D721Med (cell line): ENCODE results near the gene SORBS1.

Experiments used
- DNase-seq: peaks from one replicate; pipeline ENCODE4 v3.0.0; 2011; ENCODE audit warnings: low spot score; ENCODE audit not compliant: insufficient read length
- FAIRE-seq: peaks from 2 replicates; lab custom pipeline; 2011; peaks lifted over from hg19 to GRCh38; lab: Jason Lieb, UNC
- CTCF ChIP-seq: IDR thresholded peaks from 2 replicates; pipeline ENCODE4 v1.5.1; 2012; ENCODE audit warnings: mild to moderate bottlenecking, control low read depth; ENCODE audit not compliant: insufficient read depth; ENCODE audit errors: missing control alignments

Gene SORBS1

DNA sequence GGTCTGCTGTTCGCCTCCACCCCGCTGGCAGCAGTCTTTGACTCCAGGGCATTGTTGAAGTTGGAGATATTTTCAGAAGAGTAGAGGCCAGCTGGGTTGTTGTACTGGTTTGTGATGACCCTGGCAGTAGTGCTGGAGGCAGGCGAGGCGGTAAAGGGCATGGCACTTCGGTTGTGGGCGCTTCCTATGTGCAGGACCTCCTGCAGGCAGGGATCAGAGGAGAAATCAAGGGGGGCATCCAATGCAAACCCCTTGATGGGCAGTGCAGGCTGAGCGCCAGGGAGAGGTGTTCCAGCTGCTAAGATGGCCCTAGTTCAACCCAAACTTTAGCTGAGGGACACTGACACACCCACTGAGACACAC, 297.3 kb downstream of the SORBS1 start:
- FAIRE-seq (no peak), DNase-seq (no peak)
- no peak for TF ChIP-seq CTCF

DNA sequence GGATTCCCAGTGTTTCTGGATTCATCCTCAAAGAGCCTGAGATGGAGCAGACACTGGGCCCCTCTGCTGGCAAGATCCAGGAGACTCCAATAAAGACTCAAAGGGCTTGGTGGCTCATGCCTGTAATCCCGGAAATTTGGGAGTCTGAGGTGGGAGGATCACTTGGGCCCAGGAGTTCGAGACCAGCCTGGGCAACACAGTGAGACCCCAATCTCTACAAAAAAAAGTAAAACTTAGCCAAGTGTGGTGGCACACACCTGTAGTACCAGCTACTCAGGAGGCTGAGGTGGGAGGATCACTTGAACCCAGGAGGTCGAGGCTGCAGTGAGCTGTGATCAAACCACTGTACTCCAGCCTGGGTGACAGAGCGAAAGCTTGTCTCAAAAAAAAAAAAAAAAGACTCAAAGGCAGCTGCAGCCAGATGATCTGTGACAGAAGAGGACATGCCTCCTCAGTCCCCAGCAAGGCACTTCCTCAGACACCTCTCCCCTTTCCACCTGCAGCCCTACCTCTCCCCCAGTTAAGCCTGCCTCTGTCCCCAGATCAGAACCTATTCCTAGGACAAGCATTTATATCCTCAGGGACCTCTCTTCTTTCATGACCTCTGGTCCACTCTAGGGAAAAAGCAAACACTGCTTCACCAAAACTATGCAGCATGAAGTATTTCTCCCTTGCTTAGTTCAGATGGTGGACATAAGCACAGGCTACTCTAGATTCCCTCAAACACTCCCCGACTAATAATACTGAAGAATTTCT, 298.2 kb downstream of the SORBS1 start:
- TF ChIP-seq CTCF, result no peak
- DNase-seq (no peak), FAIRE-seq (no peak)

- DNase-seq (no peak), FAIRE-seq (no peak)
- TF ChIP-seq CTCF, result no peak
Measured at GRCh38 chr10:95261926-95262325, 299.2 kb downstream of the SORBS1 start.
